ENCODE data around the gene PRMT6.
"Not testable (repeated sequence)": the region's sequence is repeated elsewhere in the genome, so short reads cannot be mapped to it uniquely, and the experiment has no call there.

The PRMT6 gene

GRCh38 chr1:107056426-107057196 is at the start of gene PRMT6:
PRMT6 (plus strand) TSS chr1:107056674; CDS start chr1:107056716, 42 bp downstream.
- peak; percentile 83 for DNase-seq

DNA sequence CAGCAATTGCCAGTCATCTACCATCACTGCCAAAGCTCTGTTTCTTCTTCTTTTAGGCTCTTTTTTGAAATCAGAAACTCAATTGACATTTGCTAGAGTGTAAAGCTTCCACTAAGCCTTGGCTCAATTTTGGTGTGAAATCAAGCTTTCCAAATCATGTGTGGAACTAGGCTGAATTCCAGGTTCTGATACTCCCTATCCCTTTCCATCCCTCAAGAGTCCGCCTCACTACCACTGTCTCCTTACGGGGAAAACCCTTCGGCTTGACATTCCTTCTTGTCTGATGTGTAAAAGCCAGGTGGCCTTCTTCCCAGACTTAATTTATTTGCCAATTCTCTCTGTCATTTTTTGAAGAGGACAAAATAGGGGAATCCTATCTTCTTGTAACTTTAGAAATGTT is 47.2 kb upstream of the PRMT6 start:
- DNase-seq: no peak

DNA sequence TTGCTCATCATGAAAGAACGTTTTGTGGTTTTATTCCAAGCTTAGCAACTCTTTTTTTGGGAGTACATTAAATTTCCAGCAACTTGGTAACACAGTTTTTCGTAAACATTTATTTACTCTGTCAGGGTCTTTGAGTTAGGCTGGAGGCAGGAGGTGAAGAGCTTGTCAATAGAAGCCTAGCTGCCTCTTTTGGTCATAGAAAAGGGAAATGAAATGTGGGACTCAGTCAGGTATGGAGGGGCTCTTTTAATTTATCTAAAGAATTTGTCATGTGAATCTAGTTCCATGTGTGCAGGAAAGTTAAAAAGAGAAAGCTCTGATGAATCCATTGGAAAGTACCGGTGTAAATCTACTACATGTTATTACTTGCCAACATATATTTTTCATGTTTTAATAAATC is 45.9 kb upstream of the PRMT6 start:
- no peak for DNase-seq

DNA sequence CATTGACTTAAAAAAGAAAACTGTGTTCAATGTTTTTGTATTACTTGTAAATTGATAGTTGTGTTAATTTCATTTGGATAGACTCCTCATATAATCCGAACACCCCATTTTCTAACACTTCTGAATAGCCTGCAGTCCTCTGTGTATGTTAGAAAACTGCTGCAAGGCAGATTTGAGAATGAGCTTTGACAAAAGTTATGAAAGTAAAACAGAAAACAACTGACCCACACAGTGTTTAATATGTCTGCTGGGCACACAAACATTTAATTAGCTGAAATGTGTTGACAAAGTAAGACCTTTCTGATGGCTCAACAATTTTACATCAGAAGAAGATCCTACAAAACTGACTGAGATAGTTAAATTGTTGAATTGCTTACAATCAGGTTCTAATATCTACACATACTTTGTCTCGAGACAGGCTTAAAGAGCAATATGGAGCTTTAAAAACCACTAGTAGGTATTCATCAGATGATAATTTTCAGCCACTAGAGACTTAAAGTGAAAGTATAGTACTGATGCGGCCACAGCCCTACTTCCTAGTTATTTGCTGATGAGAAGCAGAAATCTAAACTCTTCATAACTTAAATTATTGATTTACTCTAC is 40.0 kb upstream of the PRMT6 start:
- no peak for DNase-seq

GRCh38 chr1:107018445-107018844 is 38.0 kb upstream of the PRMT6 start:
- DNase-seq: no peak

DNA sequence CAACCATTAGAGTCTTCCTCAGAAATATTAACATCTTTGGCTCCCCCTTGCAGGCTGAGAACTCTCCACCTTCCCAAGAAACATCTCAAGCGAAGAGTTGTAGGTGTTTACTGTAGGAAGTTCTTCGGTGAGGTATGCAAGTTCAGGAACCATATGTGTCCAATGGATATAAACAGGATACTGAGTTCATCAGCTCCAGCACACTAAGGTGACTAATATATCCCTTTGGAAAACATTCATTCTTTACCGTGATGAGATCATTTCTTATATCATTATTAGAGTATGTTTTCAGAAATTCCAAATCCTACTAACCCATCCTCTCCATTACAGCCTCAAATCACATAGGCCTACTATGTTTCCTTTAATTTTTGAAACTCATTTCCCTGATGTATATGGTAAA is 37.3 kb upstream of the PRMT6 start:
- no peak for DNase-seq

- not testable (repeated sequence) for DNase-seq
Measured at GRCh38 chr1:107038874-107039273, 17.6 kb upstream of the PRMT6 start.

GRCh38 chr1:107044310-107045220 is 11.9 kb upstream of the PRMT6 start:
- DNase-seq: not testable (repeated sequence)

DNA sequence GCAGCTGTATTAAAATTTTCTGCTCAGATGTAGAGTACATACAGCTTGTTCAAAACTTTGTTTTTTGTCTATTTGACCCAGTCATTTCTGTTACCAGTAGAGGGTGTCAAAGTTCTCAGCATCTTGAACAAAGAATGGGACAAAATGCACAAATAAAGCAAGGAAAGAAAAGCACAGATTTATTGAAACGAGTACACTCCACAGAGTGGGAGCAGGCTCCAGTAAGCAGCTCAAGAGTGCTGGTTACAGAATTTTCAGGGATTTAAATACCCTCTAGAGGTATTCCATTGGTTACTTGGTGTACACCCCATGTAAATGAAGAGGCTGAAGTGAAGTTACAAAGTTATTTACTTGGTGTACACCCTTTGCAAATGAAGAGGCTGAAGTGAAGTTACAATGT is 8.9 kb upstream of the PRMT6 start:
- no peak for DNase-seq

DNA sequence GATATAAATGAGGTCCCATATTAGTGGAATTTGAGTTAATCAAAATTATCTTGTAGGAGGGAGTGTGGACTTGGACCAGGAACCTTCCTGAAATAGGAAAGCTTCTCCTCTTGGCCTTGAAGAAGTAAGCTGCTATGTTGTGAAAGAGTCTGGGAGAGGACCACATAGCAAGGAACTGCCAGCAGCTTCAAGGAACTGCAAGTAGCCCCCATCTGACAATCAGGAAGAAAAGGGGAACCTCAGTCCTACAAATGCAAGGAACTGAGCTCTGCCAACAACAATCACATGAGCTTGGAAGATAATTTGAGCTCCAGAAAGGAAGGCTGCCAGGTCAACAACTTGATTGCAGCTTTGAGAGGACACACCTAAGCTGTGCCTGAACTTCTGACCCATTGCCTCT is 8.2 kb upstream of the PRMT6 start:
- no peak for DNase-seq

DNA sequence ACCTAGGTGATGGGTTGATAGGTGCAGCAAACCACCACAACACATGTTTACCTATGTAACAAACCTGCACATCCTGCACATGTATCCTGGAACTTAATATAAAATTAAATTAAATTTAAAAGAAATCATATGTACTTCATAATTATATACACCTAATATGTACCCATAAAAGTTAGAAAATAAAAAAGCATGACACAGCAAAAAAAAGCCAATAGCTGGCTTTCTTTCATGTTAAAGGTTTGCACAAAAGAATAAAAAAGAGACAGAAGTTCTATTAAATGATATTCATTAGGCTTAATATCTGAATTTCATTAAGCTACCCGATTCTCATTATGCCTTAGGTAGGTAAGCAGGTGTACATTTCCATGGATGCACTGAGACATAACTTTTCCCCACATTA is 5.2 kb upstream of the PRMT6 start:
- DNase-seq: no peak

DNA sequence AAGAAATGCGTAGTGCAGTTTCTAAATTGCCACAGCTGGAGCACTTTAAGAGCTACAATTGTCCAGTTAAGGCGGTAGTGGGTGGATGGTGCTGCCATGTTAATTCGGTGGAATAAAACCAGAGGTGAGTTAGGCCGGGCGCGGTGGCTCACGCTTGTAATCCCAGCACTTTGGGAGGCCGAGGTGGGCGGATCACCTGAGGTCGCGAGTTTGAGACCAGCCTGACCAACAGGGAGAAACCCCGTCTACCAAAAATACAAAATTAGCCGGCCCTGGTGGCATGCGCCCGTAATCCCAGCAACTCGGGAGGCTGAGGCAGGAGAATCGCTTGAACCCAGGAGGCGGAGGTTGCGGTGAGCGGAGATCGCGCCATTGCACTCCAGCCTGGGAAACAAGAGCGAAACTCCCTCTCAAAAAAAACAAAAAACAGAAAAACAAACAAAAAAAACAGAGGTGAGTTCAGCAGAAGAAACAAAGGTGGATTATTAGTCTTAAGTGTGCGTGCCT is 502 bp upstream of the PRMT6 start:
- DNase-seq: not testable (repeated sequence)

DNA sequence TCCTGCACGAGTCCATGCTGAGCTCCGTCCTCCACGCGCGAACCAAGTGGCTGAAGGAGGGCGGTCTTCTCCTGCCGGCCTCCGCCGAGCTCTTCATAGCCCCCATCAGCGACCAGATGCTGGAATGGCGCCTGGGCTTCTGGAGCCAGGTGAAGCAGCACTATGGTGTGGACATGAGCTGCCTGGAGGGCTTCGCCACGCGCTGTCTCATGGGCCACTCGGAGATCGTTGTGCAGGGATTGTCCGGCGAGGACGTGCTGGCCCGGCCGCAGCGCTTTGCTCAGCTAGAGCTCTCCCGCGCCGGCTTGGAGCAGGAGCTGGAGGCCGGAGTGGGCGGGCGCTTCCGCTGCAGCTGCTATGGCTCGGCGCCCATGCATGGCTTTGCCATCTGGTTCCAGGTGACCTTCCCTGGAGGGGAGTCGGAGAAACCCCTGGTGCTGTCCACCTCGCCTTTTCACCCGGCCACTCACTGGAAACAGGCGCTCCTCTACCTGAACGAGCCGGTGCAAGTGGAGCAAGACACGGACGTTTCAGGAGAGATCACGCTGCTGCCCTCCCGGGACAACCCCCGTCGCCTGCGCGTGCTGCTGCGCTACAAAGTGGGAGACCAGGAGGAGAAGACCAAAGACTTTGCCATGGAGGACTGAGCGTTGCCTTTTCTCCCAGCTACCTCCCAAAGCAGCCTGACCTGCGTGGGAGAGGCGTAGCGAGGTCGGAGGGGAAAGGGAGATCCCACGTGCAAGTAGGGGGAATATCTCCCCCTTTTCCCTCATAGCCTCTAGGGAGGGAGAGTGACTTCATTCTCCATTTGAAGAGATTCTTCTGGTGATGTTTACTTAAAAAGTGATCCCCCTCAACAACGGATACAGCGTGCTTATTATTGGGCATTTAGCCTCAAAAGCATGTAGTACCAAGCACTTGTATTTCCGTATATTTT is 991 bp downstream of the PRMT6 start:
- peak; percentile 41 for DNase-seq

DNA sequence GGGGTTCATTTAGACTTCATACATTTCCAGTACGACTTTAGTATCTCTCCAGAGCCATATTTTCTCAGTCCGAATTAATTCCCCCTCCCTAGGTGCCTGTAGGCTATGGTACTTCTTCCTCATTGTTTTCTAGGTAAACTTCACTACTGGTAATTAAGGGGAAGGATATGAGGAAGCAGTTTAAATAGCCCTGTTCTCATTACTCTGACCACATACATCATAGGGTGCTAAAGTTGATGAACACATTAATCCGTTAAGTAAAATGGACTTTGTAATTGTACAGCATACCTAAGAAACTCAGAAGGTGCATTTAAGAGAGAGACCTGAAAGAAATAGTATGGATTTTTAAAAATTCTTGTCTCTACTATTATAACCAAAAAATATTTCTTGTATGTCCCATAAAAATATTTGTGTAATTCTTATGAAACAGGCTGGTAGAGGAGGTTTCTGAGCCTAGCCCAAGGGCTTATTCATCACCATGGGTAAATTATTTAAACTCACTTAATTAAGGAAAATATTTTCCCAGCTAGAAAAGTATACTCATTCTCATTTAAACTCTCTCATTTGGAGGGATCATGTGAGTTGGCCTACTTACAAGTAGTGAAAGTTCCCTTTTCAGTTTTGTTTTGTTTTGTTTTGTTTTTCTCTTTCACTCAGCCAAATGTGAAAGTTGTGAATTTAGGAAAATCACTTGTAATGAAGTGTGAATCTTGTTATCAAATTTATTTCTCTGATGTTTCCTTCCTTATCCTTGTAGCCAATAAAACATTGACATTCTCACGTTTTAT is 2.0 kb downstream of the PRMT6 start:
- DNase-seq: no peak

DNA sequence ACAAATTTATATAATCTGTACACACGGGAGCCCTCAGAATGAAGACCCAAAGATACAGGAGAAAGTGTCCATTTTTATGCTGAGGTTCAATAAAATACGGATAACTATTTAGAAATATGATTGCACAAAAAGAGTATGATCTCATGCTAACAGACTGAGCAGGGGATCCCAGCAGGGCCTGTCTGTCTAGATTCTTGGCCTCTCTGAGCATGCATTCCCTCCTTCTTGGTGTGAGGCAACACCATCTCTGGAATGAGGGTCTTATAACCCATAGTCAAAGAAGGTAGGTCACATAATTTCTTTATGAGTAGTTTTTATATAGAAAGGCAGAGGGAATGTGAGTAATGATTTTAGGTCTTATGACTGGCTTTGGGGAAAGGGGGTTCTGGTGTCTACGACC is 5.4 kb downstream of the PRMT6 start:
- no peak for DNase-seq

GRCh38 chr1:107073493-107073892 is 17.0 kb downstream of the PRMT6 start:
- DNase-seq: no peak

GRCh38 chr1:107076841-107077240 is 20.4 kb downstream of the PRMT6 start:
- DNase-seq: no peak

- no peak for DNase-seq
Measured at GRCh38 chr1:107079249-107079648, 22.8 kb downstream of the PRMT6 start.

GRCh38 chr1:107081102-107081501 is 24.6 kb downstream of the PRMT6 start:
- DNase-seq: no peak

DNA sequence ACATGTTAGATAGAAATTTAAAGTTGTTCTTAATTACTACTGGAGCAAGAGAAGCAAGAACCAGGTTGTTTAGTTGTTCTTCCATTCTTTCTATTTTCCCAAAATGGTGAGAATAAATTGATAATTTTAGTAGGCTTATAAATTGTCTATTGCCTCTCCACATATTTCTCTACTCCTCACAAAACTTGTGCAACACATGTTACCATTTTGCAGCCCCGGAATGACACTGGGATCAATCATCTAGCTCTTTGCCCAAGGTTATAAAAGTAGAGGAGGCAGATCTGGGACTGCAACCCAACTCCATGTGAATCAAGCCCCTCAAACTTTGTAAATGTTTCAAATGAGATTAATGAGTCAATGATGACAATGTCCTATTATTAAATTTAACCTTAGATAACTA is 34.9 kb downstream of the PRMT6 start:
- no peak for DNase-seq

- DNase-seq: not testable (repeated sequence)
Measured at GRCh38 chr1:107093395-107093794, 36.9 kb downstream of the PRMT6 start.

Data from stimulated activated CD4-positive, alpha-beta T cell treated with anti-CD3 and anti-CD28 coated beads, Interleukin-4, amount 100 ng/mL, for 24 hours (primary cell).